ENCODE data around the gene CBLB. TPM values are rescaled to one million over a fixed set of nuclear protein-coding genes. Genes with fewer than 3 reads are reported as not detected.

Gene CBLB
- total RNA-seq, 1 experiment from 2014 or later: 10.9 TPM

DNA sequence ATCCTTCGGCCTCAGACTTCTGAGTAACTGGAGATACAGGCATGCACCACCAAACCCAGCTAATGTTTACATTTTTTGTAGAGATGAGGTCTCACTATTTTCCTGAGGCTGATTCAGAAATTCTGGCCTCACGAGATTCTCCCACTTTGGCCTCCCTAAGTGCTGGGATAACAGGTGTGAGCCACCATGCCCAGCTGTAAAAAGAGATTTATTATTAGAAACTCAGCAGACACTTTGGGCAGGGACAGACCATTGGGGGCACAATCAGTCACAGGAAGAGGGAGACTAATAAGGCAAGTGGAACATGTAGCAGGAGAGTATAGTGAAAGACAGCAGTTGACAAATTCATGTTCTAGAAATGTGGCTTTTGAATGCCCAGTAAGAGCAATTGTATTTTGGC, 249.2 kb downstream of the CBLB start:
- no peak for DNase-seq (ENCODE audit: low read depth)

DNA sequence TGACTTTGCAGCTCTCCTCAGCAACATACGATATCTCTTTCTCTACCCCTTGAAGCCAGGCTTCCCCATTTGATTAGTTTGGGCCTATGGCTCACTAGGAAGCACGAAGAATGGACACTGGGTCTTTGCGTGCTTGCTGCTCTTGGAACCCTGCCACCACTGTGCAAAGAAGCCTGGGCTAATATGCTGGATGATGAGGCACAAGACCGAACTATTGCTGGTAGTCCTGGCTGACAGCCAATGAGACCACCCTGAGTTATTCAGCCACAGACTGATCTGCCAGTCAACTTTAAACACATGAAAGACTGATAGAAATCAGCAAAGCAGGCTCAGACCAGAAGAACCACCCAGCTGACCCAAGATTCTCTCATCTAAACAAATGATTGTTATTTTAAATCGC, 250.3 kb downstream of the CBLB start:
- DNase-seq (ENCODE audit: low read depth): no peak

DNA sequence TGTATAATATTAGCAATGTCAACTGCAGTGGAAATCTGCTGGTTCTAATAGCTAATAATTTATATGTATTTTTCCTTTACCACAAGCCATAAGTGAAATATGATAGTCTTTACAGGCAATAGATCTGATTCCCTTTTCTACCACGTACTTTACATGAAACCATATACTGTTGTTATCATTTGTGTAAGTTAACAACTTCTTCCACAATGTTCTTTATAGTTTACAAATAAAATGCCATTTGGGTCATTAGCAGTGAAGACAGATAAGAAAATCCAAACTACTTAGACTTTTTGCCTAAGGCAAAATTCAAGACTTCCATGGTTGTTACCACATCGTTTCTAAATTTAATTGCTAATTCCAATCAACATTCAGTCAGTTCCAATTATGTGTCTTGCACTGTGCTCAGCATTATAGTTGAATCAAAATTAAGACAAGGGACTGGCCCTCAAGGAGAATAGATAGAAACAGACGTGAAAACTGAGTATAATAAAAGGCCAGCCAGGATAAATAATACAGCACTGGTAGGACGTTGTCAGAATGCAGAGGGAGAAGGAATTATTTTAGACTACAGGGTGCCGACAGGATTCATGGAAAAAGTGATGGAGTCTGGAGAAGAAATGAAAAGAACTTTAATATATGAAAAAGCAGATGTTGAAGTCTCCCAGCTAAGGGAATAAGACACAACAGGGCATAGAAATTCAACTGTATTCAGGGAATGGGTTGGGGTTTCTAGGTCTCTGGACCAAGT, 252.3 kb downstream of the CBLB start:
- DNase-seq (ENCODE audit: low read depth): no peak

DNA sequence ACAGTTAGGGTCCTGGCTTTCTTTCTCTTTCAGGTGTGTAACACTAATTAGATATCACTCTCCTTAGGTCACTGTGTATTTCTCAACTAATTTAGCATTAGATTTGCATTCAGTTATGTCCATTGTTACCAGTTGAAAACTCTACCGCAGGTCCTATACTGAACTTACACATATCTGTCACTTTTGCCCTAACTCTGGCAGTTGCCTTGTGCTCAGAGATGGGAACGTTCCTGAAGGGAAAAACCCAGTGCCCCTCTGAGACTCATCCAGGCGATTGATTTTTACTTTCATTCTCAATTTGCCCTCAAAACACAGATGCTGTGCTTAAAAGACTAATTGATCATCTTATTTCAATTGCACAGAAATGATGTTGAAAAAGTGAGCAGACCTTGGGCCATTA, 253.0 kb downstream of the CBLB start:
- DNase-seq (ENCODE audit: low read depth): no peak

DNA sequence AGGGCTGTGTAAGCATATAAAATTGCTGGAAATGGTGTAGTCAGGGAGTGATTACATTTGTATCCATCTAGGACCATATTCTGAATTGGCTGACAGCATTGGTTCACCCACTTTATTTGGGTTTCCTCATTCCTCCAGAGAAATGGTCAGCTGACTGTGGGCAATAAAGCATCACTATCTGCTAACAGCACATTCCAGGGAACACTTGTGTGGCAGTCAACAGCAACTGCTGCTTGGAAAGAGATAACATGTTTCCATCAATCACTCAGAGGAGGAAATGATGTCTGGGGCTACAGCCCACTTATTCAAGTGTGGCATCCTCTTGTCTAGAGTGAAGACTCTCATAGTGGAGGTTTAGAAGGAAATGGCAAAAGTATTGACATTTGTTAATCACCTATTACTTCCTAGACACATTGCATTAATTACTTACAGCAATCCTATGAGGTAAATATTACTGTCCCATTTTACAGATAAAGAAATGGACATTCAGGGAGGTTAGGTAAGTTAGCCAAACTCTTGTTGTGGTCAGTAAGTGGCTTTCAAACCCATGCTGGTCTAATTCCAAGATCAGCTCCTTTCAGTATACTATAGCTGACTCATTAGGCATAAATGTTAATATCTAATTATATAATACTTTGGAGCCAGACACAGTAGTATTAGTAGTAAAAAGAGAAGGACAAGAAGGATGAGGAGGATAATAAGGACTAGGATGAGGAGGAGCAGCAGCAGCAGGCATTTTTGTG, 254.4 kb downstream of the CBLB start:
- no peak for DNase-seq (ENCODE audit: low read depth)

DNA sequence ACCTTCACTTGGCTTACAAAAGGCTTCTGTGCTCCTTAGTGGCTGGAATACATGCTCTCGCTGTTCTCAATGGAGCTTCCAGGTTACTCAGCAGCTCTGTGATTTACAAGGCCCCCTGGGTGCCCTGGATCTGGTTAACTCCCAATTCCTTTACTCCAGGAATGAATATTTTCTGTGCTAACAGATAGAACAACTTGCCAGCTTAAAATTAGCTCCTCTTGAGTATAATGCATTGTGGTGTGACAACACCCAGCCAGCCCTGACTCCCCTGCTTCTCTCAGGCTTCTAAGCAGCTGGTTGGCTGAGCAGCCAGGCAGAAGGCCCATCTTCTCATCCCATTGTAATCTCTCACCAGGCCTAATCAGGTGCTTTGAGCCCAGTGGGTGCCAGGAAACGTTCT, 255.7 kb downstream of the CBLB start:
- no peak for DNase-seq (ENCODE audit: low read depth)

DNA sequence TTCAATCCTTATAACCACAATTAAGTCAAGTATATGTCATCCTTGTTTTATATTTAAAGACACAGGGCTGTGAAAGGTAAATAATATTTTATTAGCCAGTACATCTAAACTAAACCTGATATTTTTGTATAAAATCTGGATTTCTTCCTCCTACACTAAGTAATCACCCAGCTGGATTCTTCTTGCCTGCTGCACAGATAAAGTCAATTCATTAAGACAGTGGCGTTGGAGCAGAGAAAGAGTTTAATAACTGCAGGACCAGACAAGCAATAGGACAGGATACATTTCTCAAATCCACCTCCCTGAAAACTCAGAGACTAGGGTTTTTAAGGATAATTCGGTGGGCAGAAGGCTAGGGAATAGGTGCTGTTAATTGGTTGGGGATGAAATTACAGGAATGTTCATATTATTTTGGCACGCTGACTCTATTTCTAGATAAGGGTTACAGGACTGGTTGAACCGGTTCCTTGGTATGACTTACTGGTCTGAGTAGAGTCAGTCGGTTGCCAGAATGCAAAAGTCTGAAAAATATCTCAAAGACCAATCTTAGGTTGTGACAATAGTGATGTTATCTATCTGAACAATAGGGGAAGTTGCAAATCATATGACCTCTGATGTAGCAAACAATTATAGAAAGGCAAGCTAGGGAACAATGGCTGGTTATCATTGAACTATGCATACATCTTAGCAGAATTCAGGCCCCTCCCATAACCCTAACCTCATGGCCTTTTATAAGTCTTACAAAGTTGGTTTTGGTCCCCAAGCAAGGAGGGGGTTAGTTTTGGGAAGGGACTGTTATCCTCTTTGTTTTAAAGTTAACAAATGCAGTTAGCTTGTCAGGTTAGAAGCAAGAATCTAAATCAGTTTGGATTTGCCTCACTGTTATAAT, 257.3 kb downstream of the CBLB start:
- no peak for DNase-seq (ENCODE audit: low read depth)

DNA sequence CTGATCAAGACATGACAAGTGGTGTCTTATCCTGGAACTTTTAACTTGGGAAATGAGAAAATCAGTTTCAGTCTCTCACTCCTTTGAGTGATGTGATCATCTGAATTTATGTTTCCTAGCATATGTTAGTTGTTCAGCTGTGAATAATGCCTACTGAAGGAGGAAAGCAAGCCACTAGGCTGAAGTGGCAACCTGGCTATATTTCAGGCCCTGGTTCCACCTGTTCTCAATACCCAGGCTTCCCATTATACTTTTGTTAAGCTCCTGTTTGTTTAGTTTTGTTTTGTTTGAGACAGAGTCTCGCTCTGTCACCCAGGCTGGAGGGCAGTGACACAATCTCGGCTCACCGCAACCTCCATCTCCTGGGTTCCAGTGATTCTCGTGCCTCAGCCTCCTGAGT, 258.3 kb downstream of the CBLB start:
- no peak for DNase-seq (ENCODE audit: low read depth)

DNA sequence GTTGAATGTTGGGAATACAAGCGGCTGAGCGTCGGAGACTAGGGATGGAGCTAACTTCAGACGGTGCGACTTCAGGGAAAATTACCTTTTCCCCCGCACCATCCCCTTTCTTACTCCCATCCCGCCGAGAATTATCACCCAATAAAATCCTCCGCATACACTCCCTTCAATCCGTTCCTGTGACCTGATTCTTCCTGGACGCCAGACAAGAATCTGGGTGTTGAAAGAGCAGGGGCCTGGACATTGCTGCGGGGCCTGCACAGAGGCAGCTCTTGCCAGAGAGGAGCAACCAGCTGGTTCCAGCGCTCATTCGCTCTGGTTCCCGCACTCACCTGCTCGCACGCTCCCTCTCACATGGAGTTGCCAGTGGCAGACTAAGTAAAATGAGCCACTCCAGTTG, 260.2 kb downstream of the CBLB start:
- no peak for DNase-seq (ENCODE audit: low read depth)

DNA sequence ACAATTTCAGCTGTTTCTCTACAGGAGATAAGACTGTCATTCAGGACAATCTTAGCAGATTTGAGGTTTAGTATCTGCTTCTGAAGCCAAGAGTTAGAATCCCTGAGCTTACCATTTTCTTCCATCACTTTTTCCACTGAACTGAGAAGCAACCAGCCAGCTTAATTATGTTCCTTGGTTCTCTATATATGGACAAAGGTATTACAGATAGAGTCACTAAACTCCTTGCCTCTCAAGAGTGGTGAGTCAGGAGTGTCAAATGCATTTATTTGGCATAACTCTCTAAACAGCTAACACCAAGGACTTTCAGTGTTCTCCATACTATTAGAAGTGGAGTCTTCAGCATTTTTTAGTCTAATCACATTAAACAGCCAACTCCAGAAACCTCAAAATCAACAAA, 262.8 kb downstream of the CBLB start:
- DNase-seq (ENCODE audit: low read depth): peak; percentile 8

Data from Daoy (cell line).